ENCODE measurements around the gene JPH2. TPM values are rescaled to one million over a fixed set of nuclear protein-coding genes. Genes with fewer than 3 reads are reported as not detected.

JPH2 gene
- total RNA-seq, 1 donor from 2014 or later: 4.6 TPM

DNA sequence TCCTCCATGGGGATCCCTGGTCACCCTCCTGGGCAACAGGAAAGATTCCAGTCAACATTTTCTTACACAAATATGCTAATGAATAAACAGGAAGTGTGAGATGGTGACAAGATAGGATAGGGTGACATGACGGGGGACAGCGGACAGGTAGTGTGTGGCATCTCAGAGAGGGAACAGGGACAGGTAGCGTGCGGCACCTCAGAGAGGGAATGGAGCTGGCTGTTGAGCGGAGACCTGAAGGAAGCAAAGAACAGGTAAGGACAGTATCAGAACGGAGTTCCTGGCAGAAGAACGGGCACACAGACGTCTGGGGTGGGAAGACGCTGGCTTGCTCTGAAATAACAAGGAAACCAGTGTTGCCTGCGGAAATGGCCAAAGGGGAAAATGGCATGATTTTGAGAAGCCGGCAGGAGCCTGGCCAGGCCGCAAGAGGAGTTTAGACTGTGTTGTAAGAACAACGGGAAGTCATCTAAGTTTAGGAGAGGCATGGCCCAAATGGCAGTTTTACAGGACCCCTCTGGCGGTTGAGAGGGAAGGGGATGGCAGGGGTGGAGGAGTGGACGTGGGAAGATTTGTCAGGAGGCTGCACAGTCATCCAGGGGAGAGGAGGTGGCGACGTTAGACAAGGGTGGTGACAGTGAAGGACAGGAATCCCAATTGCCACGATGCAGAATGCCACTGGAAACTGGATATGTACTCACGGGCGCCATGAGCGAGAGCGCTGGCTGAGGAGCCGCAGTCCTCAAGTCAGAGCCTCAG lies 111.6 kb downstream of the JPH2 start:
- no peaks in the 10 kb centered on the region for H3K36me3 ChIP-seq
- H3K9me3 ChIP-seq: no peaks in the 10 kb centered on the region
- H3K4me3 ChIP-seq: no peak overlapping the region
- intact Hi-C loops (cut with DNase I): no loop called here
- DNase-seq: no peak
- no peaks in the 10 kb centered on the region for H3K27me3 ChIP-seq (ENCODE audit: low read depth)
- H3K4me1 ChIP-seq: peaks cover 3% of the 10 kb centered on the region
- no peak for TF ChIP-seq CTCF (IDR thresholded peaks at IDR 0.05)
- no peak overlapping the region for H3K27ac ChIP-seq
- no peak for ATAC-seq

DNA sequence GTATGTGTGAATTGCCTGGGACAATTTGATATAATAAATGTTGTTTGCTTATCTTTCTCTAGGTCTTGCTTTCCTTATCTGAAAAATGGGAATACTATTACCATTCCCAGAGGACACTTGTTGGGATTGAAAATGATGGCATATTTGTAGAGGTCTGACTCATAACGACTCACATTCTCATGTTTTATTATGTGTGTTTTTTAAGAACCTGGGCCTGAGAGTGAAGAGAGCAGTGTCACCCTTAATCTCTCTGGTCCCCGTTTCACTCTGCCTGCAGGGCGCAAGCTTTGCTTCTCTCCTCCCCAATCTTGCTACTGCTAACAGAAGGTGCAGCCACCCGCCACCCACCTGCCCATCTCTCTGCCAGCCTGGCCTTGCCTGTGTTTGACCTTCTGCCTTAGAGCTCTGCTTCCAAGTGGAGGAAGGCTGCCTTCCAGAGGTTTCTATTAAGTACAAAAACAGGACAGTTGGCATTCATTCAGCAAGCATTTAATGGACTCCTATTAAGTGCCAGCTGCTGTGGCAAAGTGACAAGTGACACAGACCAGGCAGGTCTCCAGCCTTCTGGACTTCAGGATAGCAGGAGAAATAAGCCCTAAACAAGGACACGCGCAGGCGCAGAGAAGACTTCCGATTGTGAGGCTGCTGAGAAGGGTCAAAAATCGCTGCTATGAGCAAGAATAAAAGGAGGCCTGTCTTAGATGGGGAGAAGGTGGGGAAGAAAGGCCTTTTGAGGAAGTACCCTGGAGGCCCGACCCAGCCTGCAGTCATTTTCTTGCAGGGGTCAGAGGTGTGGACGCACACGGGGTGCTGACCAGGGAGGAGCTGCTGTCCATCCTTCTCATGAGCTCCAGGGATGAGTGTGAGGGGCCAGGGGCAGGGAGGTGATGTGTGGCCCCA lies 112.5 kb downstream of the JPH2 start:
- no peaks in the 10 kb centered on the region for H3K9me3 ChIP-seq
- H3K27me3 ChIP-seq (ENCODE audit: low read depth): no peaks in the 10 kb centered on the region
- no peak overlapping the region for H3K4me3 ChIP-seq
- intact Hi-C loops (cut with DNase I): no loop called here
- TF ChIP-seq CTCF (IDR thresholded peaks at IDR 0.05): no peak
- ATAC-seq (no peak), DNase-seq (no peak)
- no peaks in the 10 kb centered on the region for H3K36me3 ChIP-seq
- peaks cover 3% of the 10 kb centered on the region for H3K4me1 ChIP-seq
- no peak overlapping the region for H3K27ac ChIP-seq

- Histone ChIP-seq H3K4me3 (no peak overlapping the region), H3K27ac (no peak overlapping the region), H3K9me3 (no peaks in the 10 kb centered on the region), H3K4me1 (peaks cover 6% of the 10 kb centered on the region), H3K36me3 (no peaks in the 10 kb centered on the region), H3K27me3 (ENCODE audit: low read depth) (no peaks in the 10 kb centered on the region)
- TF ChIP-seq CTCF (IDR thresholded peaks at IDR 0.05): no peak
- ATAC-seq: no peak
- DNase-seq: no peak
- intact Hi-C loops (cut with DNase I): no loop called here
Measured at GRCh38 chr20:44073675-44074071, 113.3 kb downstream of the JPH2 start.

DNA sequence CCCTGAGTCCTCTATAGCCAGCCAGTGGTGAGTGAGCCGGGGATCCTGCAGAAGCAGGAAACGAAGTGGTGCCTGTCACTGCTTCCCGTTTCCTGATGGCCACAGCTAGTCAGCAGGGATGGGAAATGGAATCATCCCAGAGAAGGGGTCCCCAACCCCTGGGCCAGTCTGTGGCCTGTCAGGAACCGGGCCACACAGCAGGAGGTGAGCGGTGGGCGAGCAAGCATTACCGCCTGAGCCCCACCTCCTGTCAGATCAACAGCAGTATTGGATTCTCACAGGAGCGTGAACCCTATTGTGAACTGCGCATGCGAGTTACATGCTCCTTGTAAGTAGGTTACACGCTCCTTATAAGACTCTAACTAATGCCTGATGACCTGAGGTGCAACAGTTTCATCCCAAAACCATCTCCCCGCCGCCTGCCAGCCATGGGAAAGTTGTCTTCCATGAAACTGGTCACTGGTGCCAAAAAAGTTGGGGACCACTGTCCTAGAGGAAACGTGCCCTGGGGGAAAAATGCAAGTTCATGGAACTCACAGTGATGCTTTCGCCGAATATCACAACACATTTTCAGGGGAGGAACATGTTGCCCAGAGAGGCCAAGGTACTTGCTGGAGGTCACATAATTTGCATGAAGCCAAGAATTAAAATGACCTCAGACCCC lies 113.8 kb downstream of the JPH2 start:
- H3K4me1 ChIP-seq: peaks cover 6% of the 10 kb centered on the region
- TF ChIP-seq CTCF (IDR thresholded peaks at IDR 0.05): no peak
- H3K4me3 ChIP-seq: no peak overlapping the region
- intact Hi-C loops (cut with DNase I): no loop called here
- ATAC-seq: no peak
- no peaks in the 10 kb centered on the region for H3K9me3 ChIP-seq
- no peaks in the 10 kb centered on the region for H3K36me3 ChIP-seq
- DNase-seq: no peak
- H3K27me3 ChIP-seq (ENCODE audit: low read depth): no peaks in the 10 kb centered on the region
- no peak overlapping the region for H3K27ac ChIP-seq

GRCh38 chr20:44072384-44072783 lies 114.6 kb downstream of the JPH2 start:
- no peaks in the 10 kb centered on the region for H3K9me3 ChIP-seq

More at GRCh38 chr20:44072384-44072783, 114.6 kb downstream of the JPH2 start:
- ATAC-seq (no peak), DNase-seq (no peak)
- TF ChIP-seq CTCF (IDR thresholded peaks at IDR 0.05): no peak
- Histone ChIP-seq H3K27ac (no peak overlapping the region), H3K36me3 (no peaks in the 10 kb centered on the region), H3K27me3 (ENCODE audit: low read depth) (no peaks in the 10 kb centered on the region), H3K4me1 (peaks cover 6% of the 10 kb centered on the region), H3K4me3 (no peak overlapping the region)
- intact Hi-C loops (cut with DNase I): no loop called here

All from lower lobe of right lung (tissue), 2 donors.